ENCODE data around the gene GSTA4. TPM values are rescaled to one million over a fixed set of nuclear protein-coding genes. Genes with fewer than 3 reads are reported as not detected.

Gene GSTA4
- total RNA-seq, 1 experiment from 2014 or later: 30.8 TPM

GRCh38 chr6:53026526-53026925 lies 31.4 kb upstream of the GSTA4 start:
- Histone ChIP-seq H3K36me3 (ENCODE audit: insufficient read depth, low read length, poor library complexity, severe bottlenecking) (peaks cover 3% of the 10 kb centered on the region), H3K9me3 (ENCODE audit: low read depth, low read length, poor library complexity, severe bottlenecking) (no peaks in the 10 kb centered on the region), H3K27ac (ENCODE audit: low read depth, low read length, poor library complexity, severe bottlenecking) (no peak overlapping the region), H3K4me1 (ENCODE audit: insufficient read depth, low read length, poor library complexity, severe bottlenecking) (no peaks in the 10 kb centered on the region), H3K4me3 (ENCODE audit: low read depth, low read length, poor library complexity, severe bottlenecking) (no peak overlapping the region), H3K27me3 (replicated peaks; ENCODE audit: insufficient read depth, low read depth, low read length, poor library complexity) (no peaks in the 10 kb centered on the region)
- DNase-seq (ENCODE audit: low spot score): no peak
- POLR2A ChIA-PET (ENCODE audit: low non-redundant PET): no interaction called here
- CTCF ChIA-PET: no interaction called here
- TF ChIP-seq EZH2 (IDR thresholded peaks at IDR 0.05; ENCODE audit: borderline replicate concordance, low read depth, low read length, poor library complexity, severe bottlenecking): no peak
- TF ChIP-seq, protein P1, sequence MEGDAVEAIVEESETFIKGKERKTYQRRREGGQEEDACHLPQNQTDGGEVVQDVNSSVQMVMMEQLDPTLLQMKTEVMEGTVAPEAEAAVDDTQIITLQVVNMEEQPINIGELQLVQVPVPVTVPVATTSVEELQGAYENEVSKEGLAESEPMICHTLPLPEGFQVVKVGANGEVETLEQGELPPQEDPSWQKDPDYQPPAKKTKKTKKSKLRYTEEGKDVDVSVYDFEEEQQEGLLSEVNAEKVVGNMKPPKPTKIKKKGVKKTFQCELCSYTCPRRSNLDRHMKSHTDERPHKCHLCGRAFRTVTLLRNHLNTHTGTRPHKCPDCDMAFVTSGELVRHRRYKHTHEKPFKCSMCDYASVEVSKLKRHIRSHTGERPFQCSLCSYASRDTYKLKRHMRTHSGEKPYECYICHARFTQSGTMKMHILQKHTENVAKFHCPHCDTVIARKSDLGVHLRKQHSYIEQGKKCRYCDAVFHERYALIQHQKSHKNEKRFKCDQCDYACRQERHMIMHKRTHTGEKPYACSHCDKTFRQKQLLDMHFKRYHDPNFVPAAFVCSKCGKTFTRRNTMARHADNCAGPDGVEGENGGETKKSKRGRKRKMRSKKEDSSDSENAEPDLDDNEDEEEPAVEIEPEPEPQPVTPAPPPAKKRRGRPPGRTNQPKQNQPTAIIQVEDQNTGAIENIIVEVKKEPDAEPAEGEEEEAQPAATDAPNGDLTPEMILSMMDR (conservative IDR thresholded peaks at IDR 0.05; ENCODE audit: low read depth, low read length): no peak
- intact Hi-C loops (cut with micrococcal nuclease; ENCODE audit: unreplicated experiment): no loop called here
- no TSS peak for BruUV-seq (replicated peaks)

- TF ChIP-seq, protein P1 (conservative IDR thresholded peaks at IDR 0.05; ENCODE audit: low read depth, low read length): no peak
- no peak for TF ChIP-seq EZH2 (IDR thresholded peaks at IDR 0.05; ENCODE audit: borderline replicate concordance, low read depth, low read length, poor library complexity, severe bottlenecking)
- BruUV-seq (replicated peaks): no TSS peak
- DNase-seq (ENCODE audit: low spot score): no peak
- Histone ChIP-seq H3K4me1 (ENCODE audit: insufficient read depth, low read length, poor library complexity, severe bottlenecking) (no peaks in the 10 kb centered on the region), H3K4me3 (ENCODE audit: low read depth, low read length, poor library complexity, severe bottlenecking) (no peak overlapping the region), H3K27ac (ENCODE audit: low read depth, low read length, poor library complexity, severe bottlenecking) (no peak overlapping the region), H3K27me3 (replicated peaks; ENCODE audit: insufficient read depth, low read depth, low read length, poor library complexity) (no peaks in the 10 kb centered on the region), H3K9me3 (ENCODE audit: low read depth, low read length, poor library complexity, severe bottlenecking) (no peaks in the 10 kb centered on the region), H3K36me3 (ENCODE audit: insufficient read depth, low read length, poor library complexity, severe bottlenecking) (no peaks in the 10 kb centered on the region)
- ChIA-PET CTCF (no interaction called here), POLR2A (ENCODE audit: low non-redundant PET) (no interaction called here)
- intact Hi-C loops (cut with micrococcal nuclease; ENCODE audit: unreplicated experiment): no loop called here
These were observed 28.2 kb upstream of the GSTA4 start for GRCh38 chr6:53023323-53023722.

- no TSS peak for BruUV-seq (replicated peaks)
- no peaks in the 10 kb centered on the region for H3K27me3 ChIP-seq (replicated peaks; ENCODE audit: insufficient read depth, low read depth, low read length, poor library complexity)
- DNase-seq (ENCODE audit: low spot score): no peak
These were observed 25.1 kb upstream of the GSTA4 start for GRCh38 chr6:53020005-53020744.

More at GRCh38 chr6:53020005-53020744, 25.1 kb upstream of the GSTA4 start:
- TF ChIP-seq, protein P1 (conservative IDR thresholded peaks at IDR 0.05; ENCODE audit: low read depth, low read length): no peak
- TF ChIP-seq EZH2 (IDR thresholded peaks at IDR 0.05; ENCODE audit: borderline replicate concordance, low read depth, low read length, poor library complexity, severe bottlenecking): no peak
- intact Hi-C loops (cut with micrococcal nuclease; ENCODE audit: unreplicated experiment): no loop called here
- no peaks in the 10 kb centered on the region for H3K9me3 ChIP-seq (ENCODE audit: low read depth, low read length, poor library complexity, severe bottlenecking)
- H3K4me1 ChIP-seq (ENCODE audit: insufficient read depth, low read length, poor library complexity, severe bottlenecking): no peaks in the 10 kb centered on the region
- H3K27ac ChIP-seq (ENCODE audit: low read depth, low read length, poor library complexity, severe bottlenecking): no peak overlapping the region
- POLR2A ChIA-PET (ENCODE audit: low non-redundant PET): interaction anchor here (0.7 kb wide), 1 partner anchor 400 kb away, joined by 3 read pairs; no protein-coding TSS in a partner anchor
- H3K36me3 ChIP-seq (ENCODE audit: insufficient read depth, low read length, poor library complexity, severe bottlenecking): no peaks in the 10 kb centered on the region
- CTCF ChIA-PET: no interaction called here
- H3K4me3 ChIP-seq (ENCODE audit: low read depth, low read length, poor library complexity, severe bottlenecking): no peak overlapping the region
